Fibroblast of villous mesenchyme (primary cell): ENCODE data around the gene SUPT3H. TPM values are rescaled to one million over a fixed set of nuclear protein-coding genes. Genes with fewer than 3 reads are reported as not detected.

ENCODE experiments used
- DNase-seq: peaks from one replicate; pipeline ENCODE4 v3.0.0-alpha.2; 2010; ENCODE audit warnings: low read depth
- H3K4me3 ChIP-seq: 2 replicates; pipeline ENCODE4 v1.5.1; 2011; ENCODE audit warnings: low read depth, mild to moderate bottlenecking, low read length
- CTCF ChIP-seq: IDR thresholded peaks from 2 replicates; pipeline ENCODE4 v1.5.1; 2012; ENCODE audit warnings: low read depth, mild to moderate bottlenecking, low read length; ENCODE audit not compliant: insufficient read depth
- total RNA-seq: library from RNA; depleted of rRNA; stranded (reverse); fragments of >200 nt; gene quantifications from 2 replicates; pipeline ENCODE4 v1.2.3, GENCODE V29; 2012

The SUPT3H gene
- total RNA-seq, 1 donor: 7.8 TPM

GRCh38 chr6:45365036-45365435 is 12.7 kb downstream of the SUPT3H start:
- H3K4me3 ChIP-seq: no peak overlapping the region
- TF ChIP-seq CTCF: no peak
- DNase-seq: no peak

- TF ChIP-seq CTCF: no peak
- H3K4me3 ChIP-seq: no peak overlapping the region
- DNase-seq: no peak
These were observed 13.3 kb downstream of the SUPT3H start for GRCh38 chr6:45364466-45364865.

DNA sequence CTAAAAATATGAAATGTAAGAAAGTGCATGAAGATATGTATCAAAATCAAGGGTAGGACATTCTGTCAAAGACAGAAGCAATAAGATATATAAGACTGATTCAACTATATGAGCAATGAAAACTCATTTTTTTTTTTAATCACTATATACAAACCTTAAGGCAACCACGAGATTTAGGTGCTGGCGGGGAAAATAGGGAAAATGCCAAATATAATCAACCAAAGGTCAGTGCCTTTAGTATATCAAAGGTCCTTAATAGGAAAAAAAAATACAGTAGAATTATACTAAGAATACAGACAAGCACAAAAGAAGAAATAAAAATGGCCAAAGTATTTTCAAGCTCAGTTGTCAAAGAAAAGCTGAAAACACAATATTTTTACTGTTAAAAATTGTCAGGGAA is 24.1 kb downstream of the SUPT3H start:
- no peak for TF ChIP-seq CTCF
- no peak overlapping the region for H3K4me3 ChIP-seq
- no peak for DNase-seq

DNA sequence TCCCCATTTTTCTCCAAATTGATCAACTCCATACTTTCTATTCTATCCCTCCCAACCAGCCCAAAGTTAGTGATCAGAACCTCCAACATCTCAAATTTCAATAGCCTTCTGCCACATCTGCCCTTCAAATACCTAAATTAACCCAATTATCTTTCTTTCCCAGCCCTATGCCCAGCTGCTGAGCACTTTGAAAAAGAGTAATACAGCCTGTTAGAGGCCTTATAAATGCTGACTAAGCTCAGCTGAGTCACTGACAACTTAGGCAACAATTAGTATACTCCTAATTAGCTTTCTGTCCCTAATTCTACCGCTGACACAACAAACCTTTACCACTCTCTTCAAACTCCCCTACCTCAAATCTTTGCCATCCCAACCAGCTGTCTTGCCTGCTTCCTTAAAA is 26.1 kb downstream of the SUPT3H start:
- DNase-seq: no peak
- no peak for TF ChIP-seq CTCF
- H3K4me3 ChIP-seq: no peak overlapping the region

- no peak overlapping the region for H3K4me3 ChIP-seq
- TF ChIP-seq CTCF: no peak
- no peak for DNase-seq
These were observed 26.7 kb downstream of the SUPT3H start for GRCh38 chr6:45351076-45351475.

DNA sequence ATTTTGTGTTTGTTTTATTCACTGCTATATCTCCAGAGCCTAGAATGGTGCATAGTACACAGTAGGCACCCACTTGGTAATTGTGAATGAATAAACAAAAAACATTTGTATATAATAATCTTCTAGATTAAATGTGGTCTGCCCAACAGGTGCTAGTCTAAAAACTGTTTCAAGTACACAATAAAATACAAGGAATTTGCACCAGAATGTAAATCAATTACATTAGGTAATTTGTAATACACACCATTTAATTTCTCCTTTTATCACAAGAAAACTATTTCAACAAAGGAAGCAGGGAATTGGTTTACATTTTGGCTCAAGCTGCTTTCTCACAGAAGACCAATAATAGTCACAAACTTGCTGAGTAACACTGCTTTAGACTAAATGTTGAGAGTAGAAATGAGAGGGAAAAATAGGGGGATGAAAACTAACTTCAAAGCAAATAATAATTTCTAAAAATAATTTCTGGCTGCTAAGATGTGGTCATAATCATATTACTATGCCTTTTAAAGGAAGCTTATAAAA is 27.5 kb downstream of the SUPT3H start:
- DNase-seq: no peak
- no peak overlapping the region for H3K4me3 ChIP-seq

More for the DNA sequence above, 27.5 kb downstream of the SUPT3H start:
- no peak for TF ChIP-seq CTCF
